ENCODE measurements around the gene KCNH1.
"Not testable (repeated sequence)": the region's sequence is repeated elsewhere in the genome, so short reads cannot be mapped to it uniquely, and the experiment has no call there.

Gene KCNH1

GRCh38 chr1:211099393-211099792 is 34.6 kb downstream of the KCNH1 start:
- in situ Hi-C loops (cut with HindIII; ENCODE audit: low sequenced_read_pairs) = no loop called here

GRCh38 chr1:211095381-211095780 is 38.6 kb downstream of the KCNH1 start:
- in situ Hi-C loops (cut with HindIII; ENCODE audit: low sequenced_read_pairs) = no loop called here

- in situ Hi-C loops (cut with HindIII; ENCODE audit: low sequenced_read_pairs) = no loop called here
Measured at GRCh38 chr1:211092955-211093354, 41.0 kb downstream of the KCNH1 start.

- in situ Hi-C loops (cut with HindIII; ENCODE audit: low sequenced_read_pairs) = no loop called here
Measured at GRCh38 chr1:211091867-211092266, 42.1 kb downstream of the KCNH1 start.

- in situ Hi-C loops (cut with HindIII; ENCODE audit: low sequenced_read_pairs) = no loop called here
Measured at GRCh38 chr1:211089536-211089935, 44.4 kb downstream of the KCNH1 start.

- in situ Hi-C loops (cut with HindIII; ENCODE audit: low sequenced_read_pairs) = no loop called here
Measured at GRCh38 chr1:211088156-211088555, 45.8 kb downstream of the KCNH1 start.

GRCh38 chr1:211082824-211083223 is 51.1 kb downstream of the KCNH1 start:
- in situ Hi-C loops (cut with HindIII; ENCODE audit: low sequenced_read_pairs) = no loop called here

GRCh38 chr1:211081447-211081846 is 52.5 kb downstream of the KCNH1 start:
- in situ Hi-C loops (cut with HindIII; ENCODE audit: low sequenced_read_pairs) = not testable (repeated sequence)

- in situ Hi-C loops (cut with HindIII; ENCODE audit: low sequenced_read_pairs) = no loop called here
Measured at GRCh38 chr1:211068976-211069375, 65.0 kb downstream of the KCNH1 start.

- in situ Hi-C loops (cut with HindIII; ENCODE audit: low sequenced_read_pairs) = no loop called here
Measured at GRCh38 chr1:211066781-211067384, 67.1 kb downstream of the KCNH1 start.

- in situ Hi-C loops (cut with HindIII; ENCODE audit: low sequenced_read_pairs) = not testable (repeated sequence)
Measured at GRCh38 chr1:211041838-211042237, 92.1 kb downstream of the KCNH1 start.

- in situ Hi-C loops (cut with HindIII; ENCODE audit: low sequenced_read_pairs) = no loop called here
Measured at GRCh38 chr1:211037095-211037494, 96.9 kb downstream of the KCNH1 start.

- in situ Hi-C loops (cut with HindIII; ENCODE audit: low sequenced_read_pairs) = no loop called here
Measured at GRCh38 chr1:211036381-211037060, 97.4 kb downstream of the KCNH1 start.

GRCh38 chr1:211035821-211036380 is 98.0 kb downstream of the KCNH1 start:
- in situ Hi-C loops (cut with HindIII; ENCODE audit: low sequenced_read_pairs) = no loop called here

- in situ Hi-C loops (cut with HindIII; ENCODE audit: low sequenced_read_pairs) = no loop called here
Measured at GRCh38 chr1:211033921-211034525, 99.9 kb downstream of the KCNH1 start.

GRCh38 chr1:211024901-211025300 is 109.0 kb downstream of the KCNH1 start:
- in situ Hi-C loops (cut with HindIII; ENCODE audit: low sequenced_read_pairs) = loop anchor here (5.0 kb wide), 1 partner anchor 43 kb away; no protein-coding TSS in a partner anchor

- in situ Hi-C loops (cut with HindIII; ENCODE audit: low sequenced_read_pairs) = no loop called here
Measured at GRCh38 chr1:211019266-211019665, 114.7 kb downstream of the KCNH1 start.

- in situ Hi-C loops (cut with HindIII; ENCODE audit: low sequenced_read_pairs) = no loop called here
Measured at GRCh38 chr1:211018690-211019089, 115.3 kb downstream of the KCNH1 start.

- in situ Hi-C loops (cut with HindIII; ENCODE audit: low sequenced_read_pairs) = no loop called here
Measured at GRCh38 chr1:211017075-211017718, 116.8 kb downstream of the KCNH1 start.

GRCh38 chr1:211014275-211014674 is 119.7 kb downstream of the KCNH1 start:
- in situ Hi-C loops (cut with HindIII; ENCODE audit: low sequenced_read_pairs) = no loop called here
